Limb (tissue), 2 donors: ENCODE measurements around the gene RDH11.
"Not testable (repeated sequence)": the region's sequence is repeated elsewhere in the genome, so short reads cannot be mapped to it uniquely, and the experiment has no call there.

ENCODE experiments used
- DNase-seq, 2 donors: peaks; one replicate each; pipeline ENCODE4 v3.0.0-alpha.2; 2016; ENCODE audit errors: extremely low spot score in 2 of 2

RDH11 gene

DNA sequence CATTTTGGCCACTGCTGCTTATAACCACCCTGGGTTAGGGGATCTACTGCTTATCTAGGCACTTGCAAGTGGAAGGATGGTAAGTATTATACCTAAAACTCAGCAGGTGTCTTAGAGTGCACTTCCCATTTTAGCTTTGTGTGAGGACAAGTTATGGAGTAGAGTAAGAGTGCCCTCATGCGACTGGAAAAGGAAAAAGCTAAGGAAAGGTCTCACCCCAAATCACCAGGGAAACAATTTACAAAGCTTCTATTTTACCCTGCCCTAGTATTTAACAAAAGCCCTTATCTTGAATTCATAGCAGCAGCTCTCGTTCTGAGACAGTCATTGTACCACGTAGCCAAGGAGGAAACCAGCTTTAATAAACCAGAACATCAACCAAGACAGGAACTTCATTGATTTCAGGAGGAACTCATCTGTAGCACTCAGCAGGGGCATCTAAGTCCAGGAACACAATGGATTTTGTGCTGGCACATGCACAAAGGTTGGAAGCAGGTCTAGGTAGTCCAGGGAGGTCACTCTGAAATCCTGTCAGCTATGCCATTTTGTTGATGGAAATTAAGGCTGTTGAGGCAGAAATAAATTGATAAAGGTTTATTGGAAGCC is 9.0 kb upstream of the RDH11 start:
- peak in 1 of 2 donors; percentile 58 for DNase-seq

DNA sequence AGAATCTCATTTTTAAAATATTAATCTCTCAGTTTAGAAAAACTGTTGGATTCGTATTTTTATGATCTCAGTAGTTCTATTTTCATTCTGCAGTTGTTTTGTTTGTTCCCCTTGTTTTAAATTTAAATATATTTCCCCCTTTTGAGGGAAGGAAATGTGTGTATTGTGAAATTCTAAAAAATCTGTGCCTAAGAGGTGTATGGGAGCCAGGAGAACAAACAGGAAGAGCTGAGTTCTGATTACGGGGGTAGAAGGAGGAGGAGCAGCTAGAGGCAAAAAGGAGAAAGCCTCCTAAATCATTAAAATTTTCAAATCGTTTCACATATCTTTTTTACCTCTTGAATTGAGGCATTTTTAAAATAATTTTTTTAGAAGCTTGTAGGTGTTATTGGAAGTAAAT is 8.4 kb upstream of the RDH11 start:
- no peak for DNase-seq

DNA sequence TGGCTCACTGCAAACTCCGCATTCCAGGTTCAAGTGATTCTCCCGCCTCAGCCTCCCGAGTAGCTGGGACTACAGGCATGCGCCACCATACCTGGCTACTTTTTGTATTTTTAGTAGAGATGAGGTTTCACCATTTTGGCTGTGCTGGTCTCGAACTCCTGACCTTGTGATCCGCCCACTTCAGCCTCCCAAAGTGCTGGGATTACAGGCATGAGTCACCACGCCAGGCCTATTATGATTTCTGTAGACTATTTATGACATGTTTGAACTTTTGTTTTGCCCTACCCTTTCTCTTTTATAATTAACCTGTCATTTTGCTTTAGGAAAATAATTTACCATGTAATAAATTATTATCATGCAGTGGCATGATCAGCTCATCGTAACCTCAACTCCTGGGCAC is 5.9 kb upstream of the RDH11 start, which contains the start of gene RDH12:
Gene RDH12, plus strand, starts transcription at position 395 of the 400 bp plus-strand sequence. CDS start 20,757 bp downstream, outside the sequence.
- DNase-seq: not testable (repeated sequence)

DNA sequence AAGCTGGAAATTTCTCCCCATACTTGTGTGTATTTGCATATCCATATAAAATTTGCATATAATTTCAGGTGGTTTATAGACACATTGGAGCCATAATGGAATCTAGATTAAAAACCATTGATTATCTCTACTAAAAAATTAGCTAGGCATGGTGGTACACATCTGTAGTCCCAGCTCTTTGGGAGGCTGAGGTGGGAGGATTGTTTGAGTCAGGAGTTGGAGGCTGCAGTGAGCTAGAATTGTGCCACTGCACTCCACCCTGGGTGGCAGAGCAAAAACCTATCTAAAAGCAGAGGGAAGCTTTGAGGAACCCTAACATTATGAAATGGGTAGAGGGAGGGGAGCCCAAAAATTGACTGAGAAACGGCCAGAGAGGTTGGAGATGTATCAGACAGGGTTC is 2.6 kb upstream of the RDH11 start:
- DNase-seq: no peak

DNA sequence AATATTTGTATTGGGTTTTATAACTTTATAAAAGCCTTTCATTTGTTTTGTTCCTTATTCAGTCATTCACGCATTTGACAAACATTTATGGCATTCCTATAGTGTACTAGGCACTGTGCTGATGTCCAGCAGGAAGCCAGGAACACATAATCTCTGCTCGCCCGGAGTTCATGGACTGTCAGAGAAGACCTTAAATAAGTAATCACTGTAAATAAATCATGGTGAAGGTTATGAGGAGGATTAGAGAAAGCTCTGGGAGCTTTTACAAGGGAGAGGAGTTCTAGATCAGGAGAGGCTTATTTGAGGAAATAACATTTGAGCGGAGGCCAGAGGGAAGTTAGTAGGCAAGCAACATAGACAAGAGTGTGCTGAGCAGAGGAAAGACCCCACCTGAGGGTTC is 1.4 kb upstream of the RDH11 start:
- no peak for DNase-seq

DNA sequence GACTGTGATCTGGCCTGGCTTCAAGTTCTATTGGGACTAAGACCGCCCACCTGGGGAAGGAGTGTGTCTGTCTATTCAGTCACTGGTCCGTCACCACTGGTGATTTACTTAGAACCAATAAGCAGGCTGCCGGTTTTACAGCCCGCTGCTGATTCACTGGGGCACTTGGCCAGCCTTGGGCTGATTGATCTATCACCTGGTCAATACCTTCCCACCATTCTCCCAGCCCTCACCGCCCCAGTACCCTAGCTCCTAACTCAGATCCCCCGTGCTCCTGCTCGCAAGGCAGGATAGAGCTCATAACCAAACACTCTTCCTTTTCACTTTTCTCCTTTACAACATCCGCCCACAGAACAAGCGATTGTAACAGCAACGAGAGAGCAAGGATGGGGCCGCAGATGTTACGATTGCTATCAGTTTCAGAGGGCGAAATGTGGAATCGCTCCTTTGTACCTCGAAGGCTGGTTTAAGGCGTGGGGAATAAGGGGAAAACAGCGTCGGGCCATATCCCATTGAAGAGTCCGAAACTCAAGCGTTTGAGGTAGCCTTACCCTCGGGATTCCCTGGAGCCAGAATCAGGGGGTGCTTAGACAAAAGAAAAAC is 672 bp downstream of the RDH11 start:
- peak; percentile 72 for DNase-seq

DNA sequence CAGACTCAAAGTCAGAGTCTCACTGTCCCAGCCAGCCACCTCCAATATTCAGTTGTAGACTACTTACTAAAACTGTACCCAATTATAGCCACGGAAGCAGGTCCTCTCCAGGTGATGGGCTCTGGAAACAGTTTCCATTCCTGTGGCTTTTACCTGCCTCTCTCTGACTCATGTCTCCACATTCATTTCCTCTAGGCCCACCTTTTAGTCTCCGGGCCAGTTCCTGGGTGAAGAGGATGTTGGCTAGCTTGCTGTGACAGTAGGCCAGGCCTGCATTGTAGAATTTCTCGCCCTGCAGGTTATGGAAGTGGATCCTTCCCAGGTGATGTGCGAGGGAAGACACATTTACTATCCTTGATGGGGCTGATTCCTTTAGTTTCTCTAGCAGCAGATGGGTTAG is 5.6 kb downstream of the RDH11 start:
- DNase-seq: no peak

DNA sequence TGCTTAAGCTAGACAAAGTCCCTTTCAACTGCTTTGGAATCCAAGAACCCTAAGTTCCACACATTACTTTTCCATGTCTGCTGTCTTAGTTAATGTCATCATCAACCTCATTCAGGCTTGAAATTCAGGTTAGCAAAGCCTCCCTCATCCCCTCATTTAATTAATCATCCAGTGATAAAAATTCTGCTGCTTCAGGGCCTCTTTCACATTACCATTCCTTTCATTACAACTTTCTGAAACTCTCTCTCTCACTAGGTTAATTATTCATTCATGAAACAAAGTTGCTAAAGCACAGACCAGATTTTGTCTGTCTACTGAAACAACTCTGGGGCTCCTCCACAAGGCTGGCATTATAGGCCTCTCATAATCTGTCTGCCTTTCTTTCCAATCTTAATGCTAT is 11.7 kb downstream of the RDH11 start:
- no peak for DNase-seq

DNA sequence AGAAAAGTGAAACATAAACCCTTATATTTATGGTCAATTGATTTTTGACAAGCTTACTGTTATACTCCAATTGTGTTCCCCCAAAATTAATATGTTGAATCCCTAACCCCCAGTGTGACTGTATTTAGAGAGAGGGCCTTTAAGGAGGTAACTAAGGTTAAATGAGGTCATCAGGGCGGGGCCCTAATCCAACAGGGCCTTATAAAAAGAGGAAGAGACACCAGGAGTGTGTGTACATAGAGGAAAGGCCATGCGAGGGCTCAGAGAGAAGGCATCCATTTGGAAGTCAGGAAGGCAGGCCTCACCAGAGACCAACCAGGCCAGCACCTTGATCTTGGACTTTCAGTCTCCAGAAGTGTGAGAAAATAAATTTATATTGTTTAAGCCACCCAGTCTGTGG is 14.6 kb downstream of the RDH11 start:
- DNase-seq: no peak

DNA sequence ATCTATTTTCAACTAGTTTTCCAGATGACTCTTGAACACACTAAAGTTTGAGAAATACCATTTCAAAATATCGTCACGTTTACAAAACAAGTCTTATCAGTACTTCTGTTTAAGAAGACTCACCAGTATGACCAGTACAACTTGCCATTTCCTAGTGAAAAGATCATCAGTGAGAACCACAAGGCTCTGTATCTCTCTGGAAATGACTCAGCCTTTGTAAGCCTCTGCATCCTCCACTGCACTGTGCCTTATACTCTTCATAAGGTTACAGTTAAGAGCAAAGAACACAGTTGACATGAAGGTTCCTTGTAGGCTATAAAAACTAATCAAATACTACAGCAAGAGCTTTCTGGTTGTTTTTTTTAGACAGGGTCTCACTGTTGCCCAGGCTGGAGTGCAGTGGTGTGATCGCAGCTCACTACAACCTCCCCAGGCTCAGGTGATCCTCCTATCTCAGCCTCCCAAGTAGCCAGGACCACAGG is 15.4 kb downstream of the RDH11 start:
- DNase-seq: no peak

DNA sequence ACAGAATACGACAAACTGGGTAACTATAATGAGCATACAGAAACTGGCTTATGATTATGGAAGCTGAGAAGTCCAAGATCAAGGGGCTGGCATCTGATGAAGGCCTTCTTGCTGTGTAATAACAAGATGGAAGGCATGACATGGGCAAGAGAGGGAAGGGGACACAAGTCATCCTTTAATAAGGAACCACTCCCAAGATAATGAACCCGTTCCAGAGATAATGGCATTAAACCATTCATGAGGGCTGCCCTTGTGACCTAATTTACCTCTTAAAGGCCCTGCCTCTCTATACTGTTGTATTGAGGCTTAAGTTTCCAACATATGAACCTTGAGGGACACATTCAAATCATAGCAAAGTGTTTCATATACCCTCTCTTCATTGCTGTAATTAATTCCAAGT is 16.6 kb downstream of the RDH11 start:
- DNase-seq: no peak

DNA sequence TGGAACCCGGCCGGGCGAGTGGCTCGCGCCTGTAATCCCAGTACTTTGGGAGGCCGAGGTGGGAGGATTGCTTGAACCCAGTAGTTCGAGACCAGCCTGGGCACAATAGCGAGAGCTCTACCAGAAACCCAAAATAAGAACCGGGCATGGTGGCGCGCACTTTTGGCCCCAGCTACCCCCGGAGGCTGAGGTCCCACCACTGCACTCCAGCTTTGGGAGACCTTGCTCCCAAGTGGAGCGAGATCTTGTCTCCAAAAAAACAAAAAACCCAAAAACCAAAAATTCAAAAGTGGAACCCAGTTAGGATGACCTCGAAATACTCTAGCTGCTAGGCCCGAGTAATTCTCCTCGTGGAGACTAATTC is 20.4 kb downstream of the RDH11 start:
- DNase-seq: no peak

DNA sequence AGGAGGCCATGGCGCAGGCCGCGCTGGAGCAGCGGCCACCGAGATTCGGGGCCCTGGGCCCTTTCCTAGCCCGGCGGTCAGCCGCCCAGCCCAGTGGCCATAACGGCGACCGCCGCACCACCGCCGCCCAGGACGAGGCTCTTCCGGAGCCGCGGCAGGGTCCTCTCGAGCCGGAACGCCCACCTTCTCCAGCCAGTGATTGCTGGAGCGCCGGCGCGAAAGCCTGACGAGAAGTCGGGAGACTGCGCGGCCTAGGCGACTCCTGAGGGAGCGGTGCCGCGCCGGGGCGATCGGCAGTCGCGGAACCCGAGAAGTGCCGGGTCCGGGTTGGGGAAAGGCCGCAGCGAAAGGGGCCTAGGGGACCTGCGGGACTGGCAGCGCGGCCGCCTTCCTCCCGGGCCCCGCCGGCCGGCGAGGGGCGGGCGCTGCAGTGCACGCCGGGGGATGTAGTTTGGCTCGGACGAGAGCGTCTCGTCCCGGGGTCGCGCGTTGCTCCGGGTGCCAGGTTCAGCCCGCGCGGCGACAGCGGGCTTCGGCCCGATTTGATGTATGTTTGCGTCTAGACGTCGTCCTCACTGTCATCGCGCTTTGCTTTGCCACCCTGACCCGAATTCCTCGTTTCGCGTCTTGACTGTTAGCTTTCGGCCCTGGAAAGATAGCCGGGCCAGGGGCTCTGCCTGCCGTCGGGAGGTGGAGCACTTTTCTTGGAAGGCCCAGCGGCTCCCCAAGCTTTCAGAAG is 20.9 kb downstream of the RDH11 start, which contains the start of gene VTI1B:
Gene VTI1B, minus strand, starts transcription at position 153 of the 739 bp plus-strand sequence. Its CDS starts 143 bp downstream, at position 10.
- DNase-seq: peak; percentile 87 to 95

DNA sequence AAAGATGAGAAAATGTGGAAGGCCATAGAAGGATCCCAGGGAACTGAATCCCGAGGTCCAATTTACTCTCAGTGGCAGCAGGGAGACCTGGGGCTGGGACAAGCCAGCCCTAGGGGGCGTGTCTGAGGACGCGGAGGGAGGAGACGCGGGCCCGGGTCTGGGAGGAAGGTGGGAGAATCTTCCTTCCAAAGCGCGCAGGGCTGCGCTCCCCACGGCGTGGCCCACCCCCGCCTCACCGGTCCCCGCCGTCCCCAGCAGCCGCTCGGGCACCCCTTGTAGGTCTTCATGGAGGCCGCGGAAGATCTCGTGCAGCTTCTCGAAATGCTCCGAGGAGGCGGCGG is 21.5 kb downstream of the RDH11 start:
- peak; percentile 63 to 79 for DNase-seq

DNA sequence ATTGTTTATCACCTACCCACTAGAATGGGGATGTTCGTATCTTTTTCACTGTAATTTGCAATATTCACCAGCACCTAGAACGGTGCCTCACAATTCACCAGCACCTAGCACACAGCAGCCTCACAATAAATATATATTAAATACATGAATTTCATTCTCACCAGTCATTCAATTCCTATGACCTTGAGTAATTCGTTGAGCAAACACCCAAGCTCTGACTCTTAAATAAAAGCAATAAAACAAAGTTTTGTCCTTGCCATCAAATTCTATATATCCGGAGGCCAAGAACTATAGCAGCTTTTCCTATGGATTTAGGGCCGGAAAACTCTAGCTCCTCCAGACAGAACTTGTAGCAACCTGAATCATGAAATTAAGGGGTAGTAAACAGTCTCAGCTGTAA is 22.1 kb downstream of the RDH11 start:
- DNase-seq: no peak

DNA sequence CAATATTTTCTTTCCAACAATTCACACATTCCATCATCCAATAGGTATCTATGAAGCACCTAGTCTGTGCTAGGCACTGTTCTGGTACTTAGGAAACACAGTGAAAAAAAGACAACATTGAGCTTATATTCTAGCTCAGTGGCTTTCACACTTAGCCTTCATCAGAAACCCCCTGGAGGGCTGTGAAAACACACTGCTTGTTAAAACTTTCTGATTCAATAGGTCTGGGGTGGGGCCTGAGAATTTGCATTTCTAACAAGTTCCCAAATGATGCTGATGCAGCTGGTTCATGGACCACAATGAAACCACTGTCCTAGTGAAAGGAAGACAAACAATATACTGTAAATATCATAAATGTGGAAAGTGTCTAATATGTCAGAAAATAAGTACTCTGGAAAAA is 27.0 kb downstream of the RDH11 start:
- DNase-seq: no peak

DNA sequence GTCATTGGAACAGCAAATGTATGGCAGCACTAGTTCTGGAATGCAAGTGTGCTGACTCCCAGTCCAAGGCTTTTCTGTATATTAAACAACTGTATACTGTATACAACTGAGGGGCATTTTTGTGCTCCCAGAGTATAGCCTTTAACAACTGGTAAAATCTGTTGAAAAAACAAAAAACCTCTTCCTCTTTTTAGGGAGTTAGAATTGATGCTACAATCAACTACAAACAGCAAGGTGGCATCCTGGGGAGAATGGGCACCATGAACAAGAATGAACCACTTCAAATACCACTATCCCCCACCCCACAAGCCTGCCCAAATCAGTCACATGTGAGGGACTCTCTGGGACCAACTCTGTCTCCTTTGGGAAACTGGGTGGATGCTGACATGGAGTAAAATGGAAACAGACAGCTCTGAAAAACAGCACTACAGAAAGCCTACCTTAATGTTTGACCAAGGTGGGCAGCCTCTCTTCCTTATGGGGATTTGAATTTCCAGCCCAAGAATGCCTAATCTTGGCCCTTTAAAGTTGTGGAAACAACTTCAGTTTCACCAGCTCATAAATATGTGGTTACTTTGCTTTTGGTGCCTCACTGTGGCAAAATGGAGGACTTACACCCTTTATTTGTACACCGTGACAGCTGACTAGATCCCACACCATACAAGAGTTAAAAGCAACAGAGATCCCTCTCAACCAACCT is 28.7 kb downstream of the RDH11 start:
- DNase-seq: peak in 1 of 2 donors; percentile 28

DNA sequence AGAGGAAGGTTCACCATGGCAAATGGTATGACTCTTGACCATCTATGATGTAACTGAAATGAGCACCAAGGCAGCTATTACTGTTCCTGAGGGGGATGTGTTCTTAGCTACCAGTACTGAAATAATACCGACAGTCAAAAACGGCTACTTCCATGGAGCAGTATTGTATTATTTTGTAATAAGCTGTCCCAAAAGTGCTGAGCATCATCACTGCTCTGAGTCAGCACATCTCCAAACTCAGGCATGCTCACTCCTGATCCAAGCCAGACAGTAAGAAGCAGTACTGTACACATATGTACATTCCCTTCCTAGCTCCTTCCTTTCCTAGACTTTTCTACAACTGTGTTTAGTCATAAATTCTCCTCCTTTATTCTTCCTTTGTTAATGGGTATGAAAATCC is 29.7 kb downstream of the RDH11 start:
- DNase-seq: no peak

DNA sequence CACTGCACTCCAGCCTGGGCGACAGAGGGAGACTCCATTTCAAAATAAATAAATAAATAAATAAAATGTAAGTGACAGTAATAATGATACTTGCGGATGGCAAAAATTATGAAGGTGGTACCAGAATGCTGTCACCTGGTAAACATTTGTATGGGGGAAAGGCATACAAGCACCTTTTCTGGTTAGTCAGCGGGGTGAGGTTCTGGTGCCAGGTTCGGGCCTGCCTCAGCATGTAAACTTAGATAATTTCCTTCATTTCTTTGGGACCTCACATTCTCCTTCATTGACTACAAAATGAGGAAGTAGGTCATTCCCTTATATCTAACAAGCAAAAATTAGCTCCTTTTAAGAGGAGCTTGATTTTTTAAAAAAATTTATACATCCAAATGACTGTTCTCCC is 31.9 kb downstream of the RDH11 start:
- DNase-seq: no peak

DNA sequence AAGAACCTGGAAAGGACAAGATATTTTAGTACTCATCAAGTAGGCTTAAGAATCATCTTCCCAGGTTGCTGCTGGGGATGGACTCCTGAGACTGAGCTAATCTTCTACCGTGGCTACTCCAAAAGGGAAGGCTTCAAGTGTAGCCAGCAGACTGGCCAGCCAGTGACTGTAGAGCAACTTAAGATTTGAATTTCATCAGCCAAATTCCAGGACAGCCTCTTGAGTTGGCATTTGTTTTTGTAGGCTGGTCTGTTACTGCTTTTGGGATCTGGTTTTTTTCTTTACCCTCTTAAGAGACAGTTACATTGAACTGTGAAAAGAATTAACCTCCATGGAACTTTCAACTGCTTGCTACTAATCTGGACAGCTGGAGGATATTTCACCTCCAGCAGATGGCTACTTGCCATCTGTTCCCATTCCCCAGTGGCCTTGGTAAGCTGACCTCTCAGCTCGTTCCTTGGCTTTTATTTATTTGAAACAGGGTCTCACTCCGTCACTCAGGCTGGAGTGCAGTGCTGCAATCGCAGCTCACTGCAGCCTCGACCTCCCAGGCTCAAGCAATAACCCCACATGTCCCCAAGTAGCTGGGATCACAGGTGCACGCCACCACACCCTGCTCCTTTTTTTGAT is 41.8 kb downstream of the RDH11 start:
- DNase-seq: no peak

DNA sequence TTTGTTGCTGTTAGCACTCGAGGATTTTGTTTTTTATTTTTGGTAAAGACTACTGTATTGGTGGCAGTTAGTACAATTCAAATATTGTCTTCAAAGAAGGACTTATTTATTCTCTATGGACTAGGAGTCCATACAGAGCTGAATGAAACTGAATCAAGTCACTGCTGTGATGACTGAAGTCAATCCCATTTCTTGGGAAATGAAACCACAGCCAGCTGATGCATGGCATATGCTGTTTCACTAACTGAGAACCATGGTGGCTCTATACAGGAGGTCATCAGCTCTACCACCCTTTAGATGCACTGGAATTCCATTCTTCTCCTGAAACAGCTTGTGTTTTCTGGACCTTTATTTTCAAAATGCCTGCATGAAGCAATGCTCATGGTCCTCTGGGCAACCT is 43.4 kb downstream of the RDH11 start:
- no peak for DNase-seq

DNA sequence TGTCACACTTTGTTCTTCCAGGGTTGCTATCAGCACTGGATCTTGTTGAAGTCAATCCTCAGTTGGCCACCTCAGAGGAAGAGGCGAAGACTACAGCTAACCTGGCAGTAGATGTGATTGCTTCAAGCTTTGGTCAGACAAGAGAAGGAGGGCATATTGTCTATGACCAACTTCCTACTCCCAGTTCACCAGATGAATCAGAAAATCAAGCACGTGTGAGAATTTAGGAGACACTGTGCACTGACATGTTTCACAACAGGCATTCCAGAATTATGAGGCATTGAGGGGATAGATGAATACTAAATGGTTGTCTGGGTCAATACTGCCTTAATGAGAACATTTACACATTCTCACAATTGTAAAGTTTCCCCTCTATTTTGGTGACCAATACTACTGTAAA is 44.9 kb downstream of the RDH11 start:
- no peak for DNase-seq
